NB4 (cell line): ENCODE measurements around the gene CCDC107.

Experiments used
- DNase-seq: peaks from one replicate; pipeline ENCODE4 v3.0.0; 2010; ENCODE audit warnings: low read depth
- H3K4me3 ChIP-seq: one replicate; pipeline ENCODE4 v1.5.1; 2011; ENCODE audit warnings: mild to moderate bottlenecking, low read depth, low read length, moderate library complexity
- MYC ChIP-seq: IDR thresholded peaks from 2 replicates; pipeline ENCODE4 v1.6.1; 2011; ENCODE audit warnings: low read depth, low read length
- POLR2A ChIP-seq: IDR thresholded peaks from 2 replicates; pipeline ENCODE4 v1.6.1; 2011; ENCODE audit warnings: mild to moderate bottlenecking; ENCODE audit not compliant: insufficient read length; ENCODE audit errors: extremely low read depth
- TF ChIP-seq, protein P1 (sequence below): IDR thresholded peaks from one replicate; pipeline ENCODE4 v1.5.1; 2012; ENCODE audit warnings: low read depth, low read length
- TF ChIP-seq, protein P2 (sequence below): IDR thresholded peaks from 2 replicates; pipeline ENCODE4 v1.6.1; 2011; ENCODE audit warnings: low read depth, low read length

Gene CCDC107

DNA sequence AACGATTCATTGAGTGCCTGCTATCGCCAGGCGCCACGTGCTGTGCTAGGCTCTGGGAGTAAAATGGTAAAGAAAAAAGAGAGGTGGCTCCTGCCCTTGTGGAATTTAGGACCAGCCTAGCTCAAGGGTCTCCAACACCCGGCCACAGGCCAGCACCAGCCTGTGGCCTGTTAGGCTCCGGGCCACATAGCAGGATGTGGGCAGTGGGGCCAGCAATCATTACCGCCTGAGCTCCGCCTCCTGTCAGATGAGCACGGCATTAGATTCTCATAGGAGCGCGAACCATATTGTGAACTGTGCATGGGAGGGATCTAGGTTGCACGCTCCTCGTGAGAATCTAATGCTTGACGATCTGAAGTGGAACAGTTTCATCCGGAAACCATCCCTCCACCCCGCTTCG, 1.7 kb upstream of the CCDC107 start:
- H3K4me3 ChIP-seq = no peak overlapping the region
- TF ChIP-seq, protein P1, sequence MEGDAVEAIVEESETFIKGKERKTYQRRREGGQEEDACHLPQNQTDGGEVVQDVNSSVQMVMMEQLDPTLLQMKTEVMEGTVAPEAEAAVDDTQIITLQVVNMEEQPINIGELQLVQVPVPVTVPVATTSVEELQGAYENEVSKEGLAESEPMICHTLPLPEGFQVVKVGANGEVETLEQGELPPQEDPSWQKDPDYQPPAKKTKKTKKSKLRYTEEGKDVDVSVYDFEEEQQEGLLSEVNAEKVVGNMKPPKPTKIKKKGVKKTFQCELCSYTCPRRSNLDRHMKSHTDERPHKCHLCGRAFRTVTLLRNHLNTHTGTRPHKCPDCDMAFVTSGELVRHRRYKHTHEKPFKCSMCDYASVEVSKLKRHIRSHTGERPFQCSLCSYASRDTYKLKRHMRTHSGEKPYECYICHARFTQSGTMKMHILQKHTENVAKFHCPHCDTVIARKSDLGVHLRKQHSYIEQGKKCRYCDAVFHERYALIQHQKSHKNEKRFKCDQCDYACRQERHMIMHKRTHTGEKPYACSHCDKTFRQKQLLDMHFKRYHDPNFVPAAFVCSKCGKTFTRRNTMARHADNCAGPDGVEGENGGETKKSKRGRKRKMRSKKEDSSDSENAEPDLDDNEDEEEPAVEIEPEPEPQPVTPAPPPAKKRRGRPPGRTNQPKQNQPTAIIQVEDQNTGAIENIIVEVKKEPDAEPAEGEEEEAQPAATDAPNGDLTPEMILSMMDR = no peak
- TF ChIP-seq MYC (no peak), POLR2A (no peak)
- TF ChIP-seq, protein P2, sequence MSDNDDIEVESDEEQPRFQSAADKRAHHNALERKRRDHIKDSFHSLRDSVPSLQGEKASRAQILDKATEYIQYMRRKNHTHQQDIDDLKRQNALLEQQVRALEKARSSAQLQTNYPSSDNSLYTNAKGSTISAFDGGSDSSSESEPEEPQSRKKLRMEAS = no peak
- peak; percentile 64 for DNase-seq

DNA sequence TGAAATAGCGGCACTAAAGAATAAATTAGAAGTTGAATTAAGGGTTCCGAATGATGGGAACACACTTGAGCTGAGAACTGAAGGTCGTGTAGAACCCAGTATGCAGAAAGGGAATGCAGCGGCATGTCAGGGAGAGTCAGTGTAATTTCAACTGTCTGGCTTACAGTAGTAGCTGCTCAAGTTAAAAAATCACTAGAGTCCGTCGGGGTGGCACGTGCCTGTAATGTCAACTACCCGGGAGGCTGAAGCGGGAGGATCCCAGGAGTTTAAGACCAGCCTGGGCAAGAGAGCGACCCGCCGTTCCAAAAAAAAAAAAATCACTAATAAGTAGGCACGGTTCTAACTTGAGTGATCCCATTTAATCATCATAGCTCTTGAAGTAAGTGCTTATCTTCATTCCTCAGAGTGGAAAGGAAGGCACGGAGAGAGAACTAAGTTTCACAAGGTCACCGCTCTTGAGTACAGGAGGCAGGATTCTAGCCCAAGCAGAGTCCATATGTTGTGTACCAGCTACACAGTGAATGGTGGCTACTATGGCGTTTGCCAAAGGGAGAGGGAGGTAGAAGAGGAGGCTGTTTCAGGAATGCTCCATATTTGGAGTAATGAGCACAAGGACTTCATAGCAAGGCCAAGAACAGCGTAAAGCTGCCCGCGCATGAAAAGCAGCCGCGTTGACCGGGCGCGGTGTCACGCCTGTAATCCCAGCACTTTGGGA, 1.1 kb upstream of the CCDC107 start:
- no peak overlapping the region for H3K4me3 ChIP-seq
- TF ChIP-seq MYC (no peak), POLR2A (no peak)
- TF ChIP-seq, protein P2 = no peak
- TF ChIP-seq, protein P1 = no peak
- peak; percentile 19 for DNase-seq

DNA sequence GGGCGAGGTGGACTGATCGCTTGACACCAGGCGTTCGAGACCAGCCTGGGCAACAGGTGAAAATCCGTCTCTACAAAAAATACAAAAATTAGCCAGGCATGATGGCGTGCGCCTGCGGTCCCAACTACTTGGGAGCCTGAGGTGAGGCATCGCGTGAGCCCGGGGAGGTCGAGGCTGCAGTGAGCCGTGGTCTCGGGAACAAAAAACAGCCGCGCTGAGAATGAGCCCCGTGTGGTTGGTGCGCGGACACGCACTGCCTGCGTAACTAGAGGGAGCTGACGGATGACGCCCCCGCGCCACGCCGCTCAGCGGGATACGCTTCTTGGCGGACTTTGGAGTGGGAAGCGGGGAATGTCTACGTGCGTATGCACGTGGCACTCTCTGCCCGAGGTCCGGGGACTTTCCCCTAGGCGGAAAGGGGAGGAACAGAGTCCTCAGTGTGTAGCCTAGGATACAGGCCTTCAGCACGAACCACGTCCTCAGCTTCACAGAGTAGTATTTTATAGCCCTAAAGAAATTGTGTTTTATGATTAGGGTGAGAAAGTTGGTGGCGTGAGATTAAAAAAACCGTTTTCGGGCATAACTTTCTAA, 451 bp upstream of the CCDC107 start, which contains the start of gene RMRP:
RMRP (minus strand) TSS at position 474 of the 591 bp plus-strand sequence.
- TF ChIP-seq, protein P1 = peak; percentile 16
- TF ChIP-seq POLR2A (no peak), MYC (peak; percentile 98)
- TF ChIP-seq, protein P2 = peak; percentile 99
- peak; percentile 100 for DNase-seq
- peak within 1 kb of the TSS; percentile 65 for H3K4me3 ChIP-seq

DNA sequence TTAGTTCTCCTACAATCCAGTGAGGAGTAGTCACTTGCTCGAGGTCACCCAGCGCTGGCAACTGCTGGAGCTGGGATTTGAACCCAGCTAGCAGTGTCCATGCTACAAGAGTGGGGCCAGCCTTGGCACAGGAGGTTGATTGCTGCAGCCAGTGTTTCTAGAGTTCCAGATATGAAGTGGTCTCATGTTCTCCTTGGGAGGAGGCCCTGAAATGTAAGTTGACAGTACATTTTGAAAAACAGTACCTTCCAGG, 802 bp downstream of the CCDC107 start:
- TF ChIP-seq, protein P1 = no peak
- no peak for TF ChIP-seq POLR2A
- no peak for TF ChIP-seq MYC
- TF ChIP-seq, protein P2 = no peak
- peak overlapping the region; percentile 65 for H3K4me3 ChIP-seq
- DNase-seq = peak; percentile 65

DNA sequence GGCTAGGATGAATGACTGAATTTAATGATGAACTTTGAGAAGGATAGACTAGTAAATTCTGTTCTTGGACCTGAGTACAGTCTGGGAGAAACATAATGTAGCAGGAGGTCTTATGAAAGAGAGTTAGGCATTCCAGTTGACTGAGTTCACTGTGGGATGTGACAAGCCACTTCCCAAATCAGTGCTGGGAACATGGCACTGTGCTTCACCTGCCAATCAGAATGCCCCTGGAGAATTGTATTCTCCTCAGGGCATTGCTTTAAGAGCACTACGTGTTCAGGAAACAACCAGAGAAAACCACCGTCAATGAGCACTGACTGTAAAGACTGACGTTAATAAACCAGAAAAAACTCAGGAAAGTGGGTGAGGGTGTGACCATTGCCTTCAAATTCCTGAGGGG, 1.2 kb downstream of the CCDC107 start:
- peak; percentile 18 for DNase-seq
- peak overlapping the region; percentile 65 for H3K4me3 ChIP-seq
- TF ChIP-seq MYC = no peak
- TF ChIP-seq POLR2A = no peak
- TF ChIP-seq, protein P2 = no peak
- TF ChIP-seq, protein P1 = no peak
